GM12878 (cell line): ENCODE measurements around the gene PRKAR1A. TPM values are rescaled to one million over a fixed set of nuclear protein-coding genes. Genes with fewer than 3 reads are reported as not detected.

Experiments
- ATF7 ChIP-seq: fragments of 450-650 bp; IDR thresholded peaks from 2 replicates; pipeline ENCODE4 v1.6.1; 2016; ENCODE audit warnings: low read depth, mild to moderate bottlenecking
- BCL3 ChIP-seq: IDR thresholded peaks from 2 replicates; pipeline ENCODE4 v1.6.1; 2011; ENCODE audit warnings: borderline replicate concordance, low read depth, mild to moderate bottlenecking, moderate library complexity, low read length; ENCODE audit not compliant: insufficient read depth, poor library complexity, severe bottlenecking
- CREB1 ChIP-seq: IDR thresholded peaks from 2 replicates; pipeline ENCODE4 v1.6.1; 2012; ENCODE audit warnings: low read depth, mild to moderate bottlenecking, inconsistent platforms
- CTCF ChIP-seq, 3 experiments: IDR thresholded peaks in 2 of 3; conservative IDR thresholded peaks in 1 of 3; 2 replicates each; pipeline ENCODE4 v1.5.1; 2011; ENCODE audit warnings: low read depth in 3 of 3, low read length in 3 of 3, mild to moderate bottlenecking in 3 of 3, control low read depth in 2 of 3, moderate library complexity in 2 of 3, inconsistent platforms in 1 of 3, mixed read lengths in 1 of 3; ENCODE audit not compliant: control insufficient read depth in 2 of 3, insufficient read depth in 1 of 3; ENCODE audit errors: extremely low read depth in 1 of 3
- EP300 ChIP-seq, 2 experiments: fragments of 150-350 bp in 1 of 2; IDR thresholded peaks; 2 replicates each; pipeline ENCODE4 v1.6.1; 2011 to 2012; ENCODE audit warnings: low read depth in 2 of 2, low read length in 2 of 2, borderline replicate concordance in 1 of 2, improper control_type of control experiment in 1 of 2, inconsistent platforms in 1 of 2; ENCODE audit not compliant: control insufficient read depth in 1 of 2
- EZH2 ChIP-seq: IDR thresholded peaks from 2 replicates; pipeline ENCODE4 v1.6.1; 2012; ENCODE audit warnings: low read depth, mild to moderate bottlenecking, control low read depth, inconsistent platforms, low read length, borderline replicate concordance; ENCODE audit not compliant: control insufficient read depth
- JUND ChIP-seq: IDR thresholded peaks from 2 replicates; pipeline ENCODE4 v1.6.1; 2012; ENCODE audit warnings: low read depth, mild to moderate bottlenecking, low read length, improper control_type of control experiment, moderate library complexity
- MEF2B ChIP-seq: fragments of 450-650 bp; IDR thresholded peaks from 2 replicates; pipeline ENCODE4 v1.6.1; 2018; ENCODE audit warnings: mild to moderate bottlenecking, moderate library complexity; ENCODE audit not compliant: partially characterized antibody, poor library complexity, severe bottlenecking
- NRF1 ChIP-seq: conservative IDR thresholded peaks from 2 replicates; pipeline ENCODE4 v1.6.1; 2011; ENCODE audit warnings: mild to moderate bottlenecking, low read depth, low read length, improper control_type of control experiment
- PAX5 ChIP-seq: IDR thresholded peaks from 2 replicates; pipeline ENCODE4 v1.6.1; 2011; ENCODE audit warnings: low read depth, low read length, borderline replicate concordance
- RELB ChIP-seq: fragments of 450-650 bp; IDR thresholded peaks from 2 replicates; pipeline ENCODE4 v1.6.1; 2017; ENCODE audit warnings: low read depth, mild to moderate bottlenecking, moderate library complexity
- SMAD1 ChIP-seq: fragments of 450-650 bp; IDR thresholded peaks from 2 replicates; pipeline ENCODE4 v1.6.1; 2018; ENCODE audit warnings: mild to moderate bottlenecking, low read depth; ENCODE audit not compliant: partially characterized antibody
- SRF ChIP-seq, 2 experiments: IDR thresholded peaks; 2 replicates each; pipeline ENCODE4 v1.6.1; 2011; ENCODE audit warnings: low read depth in 2 of 2, low read length in 2 of 2, mild to moderate bottlenecking in 1 of 2, moderate library complexity in 1 of 2
- TBL1XR1 ChIP-seq: IDR thresholded peaks from 2 replicates; pipeline ENCODE4 v1.6.1; 2012; ENCODE audit warnings: low read depth, low read length, improper control_type of control experiment
- TCF12 ChIP-seq: IDR thresholded peaks from 2 replicates; pipeline ENCODE4 v1.6.1; 2011; ENCODE audit warnings: low read depth, mild to moderate bottlenecking, low read length
- TCF7 ChIP-seq: IDR thresholded peaks from 2 replicates; pipeline ENCODE4 v1.6.1; 2014; ENCODE audit warnings: antibody characterized with exemption, borderline replicate concordance
- ZBTB33 ChIP-seq: fragments of 450-650 bp; IDR thresholded peaks from 2 replicates; pipeline ENCODE4 v1.6.1; 2017; ENCODE audit warnings: mild to moderate bottlenecking
- ZNF274 ChIP-seq: IDR thresholded peaks from one replicate; pipeline ENCODE4 v1.8.0; 2011; ENCODE audit not compliant: insufficient read length, insufficient read depth
- ZSCAN29 ChIP-seq: fragments of 450-650 bp; IDR thresholded peaks from 2 replicates; pipeline ENCODE4 v1.6.1; 2017; ENCODE audit warnings: mild to moderate bottlenecking, moderate library complexity
- polyA plus RNA-seq, 11 experiments: library from polyadenylated mRNA; depleted of rRNA in 4 of 11; unstranded in 6 of 11; stranded (reverse) in 5 of 11; fragments of >200 nt; fragmentation: Nextera tagmentation in 4 of 11; fragmentation: Illumina TruSeq in 1 of 11; extraction: Ambion mirVana in 4 of 11; extraction: Trizol in 1 of 11; gene quantifications; 1 replicate in 1 of 11; 2 replicates in 10 of 11; pipeline versions ENCODE4 v1.2.1 to v1.2.3, GENCODE V29; 2011 to 2016; ENCODE audit warnings: inconsistent platforms in 2 of 11, missing spikeins in 2 of 11, low read depth in 1 of 11
- total RNA-seq, 4 experiments: library from RNA; depleted of rRNA in 3 of 4; stranded (reverse); fragments of >200 nt in 3 of 4; fragmentation: Illumina TruSeq in 1 of 4; extraction: Trizol in 1 of 4; gene quantifications; 2 replicates each; pipeline versions ENCODE4 v1.2.1 to v1.2.3, GENCODE V29; 2013 to 2021
- TF ChIP-seq, protein P1 (sequence below): fragments of 450-650 bp; IDR thresholded peaks from 2 replicates; pipeline ENCODE4 v1.6.1; 2014; ENCODE audit warnings: mild to moderate bottlenecking
- TF ChIP-seq, protein P2 (sequence below): IDR thresholded peaks from 2 replicates; pipeline ENCODE4 v1.6.1; 2011; ENCODE audit warnings: low read depth, mild to moderate bottlenecking, low read length, moderate library complexity, borderline replicate concordance; ENCODE audit errors: extremely low read depth

Gene PRKAR1A
- total and polyA plus RNA-seq, 10 of the 15 experiments (the other 5 are each of a cell fraction or from before 2014, with no cell fraction given), result 29.1 to 200 (median 125) TPM

DNA sequence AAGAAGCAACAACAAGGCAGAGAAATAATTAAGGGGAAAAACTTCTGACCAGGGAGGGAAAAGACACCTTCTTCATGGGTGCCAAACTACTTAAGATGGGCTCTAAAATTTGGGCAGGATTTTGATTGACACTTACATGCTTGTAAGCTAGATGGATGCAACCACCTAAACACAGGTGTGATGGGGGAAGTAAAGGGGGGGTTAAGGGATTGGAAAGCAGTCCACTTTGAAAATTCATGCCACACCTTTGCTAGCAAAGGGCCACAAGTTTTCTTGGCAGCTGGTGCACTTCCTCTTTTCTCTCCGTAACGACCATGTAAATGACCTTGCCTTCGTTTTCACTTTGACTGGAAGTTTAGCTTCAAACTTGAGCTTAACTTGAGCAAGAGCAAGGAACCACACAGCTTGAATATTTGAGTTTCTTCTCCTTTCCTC lies 14.3 kb upstream of the PRKAR1A start (continued):
- TF ChIP-seq ZBTB33 (no peak), EP300 (IDR thresholded peaks at IDR 0.05; ENCODE audit: borderline replicate concordance in 1 of 2, control insufficient read depth in 1 of 2, low read depth in 2 of 2, low read length in 2 of 2) (peak; percentile 66 to 98), CREB1 (0 out of 2 replicates have a peak, but pooled peaks have one; percentile 46), BCL3 (peak; percentile 48), CTCF (IDR thresholded peaks at IDR 0.05 in 2 of 3, conservative IDR thresholded peaks at IDR 0.05 in 1 of 3; ENCODE audit: control insufficient read depth in 2 of 3, extremely low read depth in 1 of 3, insufficient read depth in 1 of 3, low read depth in 3 of 3, low read length in 3 of 3) (no peak), SRF (IDR thresholded peaks at IDR 0.05; ENCODE audit: low read depth in 2 of 2, low read length in 2 of 2) (peak in 1 of 2 experiments; percentile 52; a peak in 1 of 4 replicates), ZNF274 (no peak), EZH2 (no peak), MEF2B (peak; percentile 66), PAX5 (peak; percentile 97), RELB (peak; percentile 92), TBL1XR1 (peak; percentile 43; the same call in 1 of the 2 replicates), SMAD1 (peak; percentile 33), TCF12 (peak; percentile 99), TCF7 (peak; percentile 50; the same call in 1 of the 2 replicates), ZSCAN29 (peak; percentile 44; the same call in 1 of the 2 replicates), JUND (peak; percentile 93), NRF1 (no peak), ATF7 (peak; percentile 80)
- TF ChIP-seq, protein P1, sequence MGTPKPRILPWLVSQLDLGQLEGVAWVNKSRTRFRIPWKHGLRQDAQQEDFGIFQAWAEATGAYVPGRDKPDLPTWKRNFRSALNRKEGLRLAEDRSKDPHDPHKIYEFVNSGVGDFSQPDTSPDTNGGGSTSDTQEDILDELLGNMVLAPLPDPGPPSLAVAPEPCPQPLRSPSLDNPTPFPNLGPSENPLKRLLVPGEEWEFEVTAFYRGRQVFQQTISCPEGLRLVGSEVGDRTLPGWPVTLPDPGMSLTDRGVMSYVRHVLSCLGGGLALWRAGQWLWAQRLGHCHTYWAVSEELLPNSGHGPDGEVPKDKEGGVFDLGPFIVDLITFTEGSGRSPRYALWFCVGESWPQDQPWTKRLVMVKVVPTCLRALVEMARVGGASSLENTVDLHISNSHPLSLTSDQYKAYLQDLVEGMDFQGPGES, result no peak
- TF ChIP-seq, protein P2, sequence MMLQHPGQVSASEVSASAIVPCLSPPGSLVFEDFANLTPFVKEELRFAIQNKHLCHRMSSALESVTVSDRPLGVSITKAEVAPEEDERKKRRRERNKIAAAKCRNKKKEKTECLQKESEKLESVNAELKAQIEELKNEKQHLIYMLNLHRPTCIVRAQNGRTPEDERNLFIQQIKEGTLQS, result no peak
